Measurements from ENCODE around the gene SEMA4G.

DNA sequence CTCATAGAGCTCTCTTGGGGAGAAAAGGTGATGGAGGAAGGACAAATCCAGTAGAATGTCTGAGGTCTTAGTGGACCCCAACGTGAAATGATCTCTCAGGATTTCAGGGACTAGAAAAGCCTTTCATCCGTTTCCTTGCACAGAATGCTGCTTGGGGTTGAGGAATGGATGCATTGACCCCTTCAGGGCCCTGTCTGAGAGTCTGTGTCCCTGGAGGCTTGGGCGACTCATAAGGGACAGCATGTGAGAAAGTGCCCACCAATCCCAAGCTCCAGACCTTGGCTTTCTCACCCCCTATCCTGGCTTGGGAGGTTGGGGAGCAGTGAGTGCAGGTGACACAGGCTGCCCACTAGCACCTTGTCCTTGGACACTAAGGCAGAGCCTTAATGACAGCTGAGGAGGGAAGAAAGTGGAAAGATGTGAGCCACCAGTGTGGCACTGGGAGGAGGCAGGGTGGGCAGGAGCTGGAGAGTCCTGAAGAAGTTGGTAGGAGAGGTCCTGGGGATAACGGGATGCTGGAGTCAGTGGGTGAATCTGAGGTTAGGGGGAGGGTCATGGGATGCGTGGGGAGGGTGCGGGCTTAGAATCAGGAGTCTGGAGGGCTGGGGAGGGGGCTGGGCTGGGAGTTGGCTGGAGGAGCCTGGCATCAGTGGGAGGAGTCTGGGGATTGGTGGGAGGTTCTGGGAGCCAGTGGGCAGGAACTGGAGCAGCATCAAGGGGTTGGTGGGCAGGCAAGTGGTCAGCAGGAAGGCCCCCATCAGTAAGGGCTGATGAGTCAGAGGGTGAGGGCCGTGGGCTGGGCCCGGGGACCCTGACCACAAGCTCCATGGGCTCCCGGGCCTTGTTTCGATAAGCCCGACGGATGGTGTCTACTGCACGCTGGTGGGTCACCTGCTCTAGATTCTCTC is 38.9 kb downstream of the SEMA4G start:
- TF ChIP-seq CTCF (IDR thresholded peaks at IDR 0.05; ENCODE audit: insufficient read depth, low read length, poor library complexity, severe bottlenecking), result no peak
- TF ChIP-seq EZH2phosphoT487 (conservative IDR thresholded peaks at IDR 0.05; ENCODE audit: low read length), result no peak
